Nephron progenitor cell (in vitro differentiated cells): Measurements from ENCODE around the gene LRRC10B.

Experiments used
- DNase-seq: peaks from one replicate; pipeline ENCODE4 v3.0.0; 2021
- H3K27ac Mint-ChIP-seq: 2 replicates; pipeline ENCODE4 v1.8.0; 2021; ENCODE audit warnings: mild to moderate bottlenecking, moderate library complexity, mixed read lengths
- H3K27me3 Mint-ChIP-seq: 2 replicates; pipeline ENCODE4 v1.8.0; 2021; ENCODE audit warnings: mild to moderate bottlenecking, low read depth, mixed read lengths; ENCODE audit not compliant: poor library complexity
- H3K36me3 Mint-ChIP-seq: 2 replicates; pipeline ENCODE4 v1.8.0; 2021; ENCODE audit warnings: low read depth, mixed read lengths
- H3K4me1 Mint-ChIP-seq: 2 replicates; pipeline ENCODE4 v1.8.0; 2021; ENCODE audit warnings: mixed read lengths
- H3K4me3 Mint-ChIP-seq: 2 replicates; pipeline ENCODE4 v1.8.0; 2021; ENCODE audit warnings: mild to moderate bottlenecking, moderate library complexity, mixed read lengths
- H3K9me3 Mint-ChIP-seq: 2 replicates; pipeline ENCODE4 v1.8.0; 2021; ENCODE audit warnings: mild to moderate bottlenecking, moderate library complexity, mixed read lengths
- TF ChIP-seq, protein P1 (sequence below): fragments of 200-600 bp; sonication (generic); IDR thresholded peaks from 2 replicates; pipeline ENCODE4 v1.5.0; 2021; ENCODE audit warnings: antibody characterized with exemption

The LRRC10B gene

DNA sequence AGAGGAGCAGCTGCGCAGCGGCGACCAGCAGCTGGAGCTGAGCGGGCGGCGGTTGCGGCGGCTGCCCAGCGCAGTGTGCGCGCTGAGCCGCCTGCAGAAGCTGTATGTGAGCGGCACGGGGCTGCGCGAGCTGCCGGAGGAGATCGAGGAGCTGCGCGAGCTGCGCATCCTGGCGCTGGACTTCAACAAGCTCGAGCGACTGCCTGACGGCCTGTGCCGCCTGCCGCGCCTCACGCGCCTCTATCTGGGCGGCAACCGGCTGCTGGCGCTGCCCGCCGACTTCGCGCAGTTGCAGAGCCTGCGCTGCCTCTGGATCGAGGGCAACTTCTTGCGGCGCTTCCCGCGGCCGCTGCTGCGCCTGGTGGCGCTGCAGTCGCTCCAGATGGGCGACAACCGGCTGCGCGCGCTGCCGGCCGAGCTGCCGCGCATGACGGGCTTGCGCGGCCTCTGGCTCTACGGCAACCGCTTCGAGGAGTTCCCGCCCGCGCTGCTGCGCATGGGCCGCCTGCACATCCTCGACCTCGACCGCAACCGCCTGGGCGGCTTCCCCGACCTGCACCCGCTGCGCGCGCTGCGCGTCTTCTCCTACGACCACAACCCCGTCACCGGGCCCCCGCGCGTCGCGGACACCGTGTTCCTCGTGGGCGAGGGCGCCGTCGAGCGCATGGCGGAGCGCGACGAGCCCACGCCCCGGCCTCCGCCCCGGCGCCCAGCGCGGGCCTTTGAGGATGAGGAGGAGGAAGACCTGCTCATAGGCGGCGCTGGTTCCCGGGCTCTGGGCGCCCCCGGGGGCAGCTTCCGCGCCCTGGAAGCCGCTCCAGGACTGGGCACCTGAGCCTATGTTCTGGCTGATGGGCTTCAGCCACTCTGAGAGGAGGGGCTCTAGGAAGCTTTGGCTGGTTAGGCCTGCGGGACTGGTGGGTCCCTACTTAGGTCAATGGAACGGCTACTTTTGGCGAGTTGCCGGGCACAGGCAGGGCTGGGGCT lies 787 bp downstream of the LRRC10B start:
- Mint-ChIP-seq H3K4me1 (peaks cover 74% of the 10 kb centered on the region), H3K36me3 (no peaks in the 10 kb centered on the region), H3K27me3 (peaks cover 26% of the 10 kb centered on the region), H3K27ac (no peak overlapping the region), H3K4me3 (peak overlapping the region; percentile 30), H3K9me3 (no peaks in the 10 kb centered on the region)
- TF ChIP-seq, protein P1, sequence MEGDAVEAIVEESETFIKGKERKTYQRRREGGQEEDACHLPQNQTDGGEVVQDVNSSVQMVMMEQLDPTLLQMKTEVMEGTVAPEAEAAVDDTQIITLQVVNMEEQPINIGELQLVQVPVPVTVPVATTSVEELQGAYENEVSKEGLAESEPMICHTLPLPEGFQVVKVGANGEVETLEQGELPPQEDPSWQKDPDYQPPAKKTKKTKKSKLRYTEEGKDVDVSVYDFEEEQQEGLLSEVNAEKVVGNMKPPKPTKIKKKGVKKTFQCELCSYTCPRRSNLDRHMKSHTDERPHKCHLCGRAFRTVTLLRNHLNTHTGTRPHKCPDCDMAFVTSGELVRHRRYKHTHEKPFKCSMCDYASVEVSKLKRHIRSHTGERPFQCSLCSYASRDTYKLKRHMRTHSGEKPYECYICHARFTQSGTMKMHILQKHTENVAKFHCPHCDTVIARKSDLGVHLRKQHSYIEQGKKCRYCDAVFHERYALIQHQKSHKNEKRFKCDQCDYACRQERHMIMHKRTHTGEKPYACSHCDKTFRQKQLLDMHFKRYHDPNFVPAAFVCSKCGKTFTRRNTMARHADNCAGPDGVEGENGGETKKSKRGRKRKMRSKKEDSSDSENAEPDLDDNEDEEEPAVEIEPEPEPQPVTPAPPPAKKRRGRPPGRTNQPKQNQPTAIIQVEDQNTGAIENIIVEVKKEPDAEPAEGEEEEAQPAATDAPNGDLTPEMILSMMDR, result peak; percentile 47
- peak; percentile 82 for DNase-seq

DNA sequence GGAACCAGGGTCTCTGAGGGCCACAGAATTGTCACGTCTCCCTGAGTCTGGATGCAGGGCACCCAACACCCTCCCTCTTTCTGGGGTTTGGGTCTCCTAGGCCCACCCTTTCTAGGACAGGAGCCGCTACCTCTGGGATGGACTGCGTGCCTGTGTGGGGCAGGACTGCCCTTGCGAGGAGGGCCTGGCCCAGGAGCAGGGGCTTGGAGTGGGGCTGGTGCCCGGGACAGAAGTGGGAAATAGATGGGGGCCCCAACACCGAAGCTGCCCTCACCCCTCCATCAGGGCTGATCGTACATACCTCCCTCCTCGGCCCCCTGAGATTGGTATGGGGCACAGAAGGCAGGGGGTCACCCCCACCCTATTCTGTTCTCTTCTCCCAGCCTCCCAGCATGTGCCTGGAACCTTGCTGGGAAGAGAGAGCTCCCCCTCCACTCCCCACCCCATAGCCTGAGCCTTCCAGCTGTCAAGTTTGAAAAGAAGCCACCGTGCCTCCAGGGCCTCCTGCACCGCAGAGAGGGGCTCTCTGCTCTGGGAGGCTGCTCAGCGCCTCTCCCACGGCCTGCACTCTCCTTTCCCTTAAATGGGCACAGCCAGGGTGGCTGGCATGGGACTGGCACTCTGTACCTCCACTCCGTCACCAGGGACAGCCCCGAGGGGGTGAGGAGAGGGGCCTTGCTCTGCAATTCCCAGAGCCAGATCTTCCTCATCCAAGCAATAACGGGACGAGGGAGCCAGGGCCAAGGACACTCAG lies 1.8 kb downstream of the LRRC10B start:
- TF ChIP-seq, protein P1, result no peak
- Mint-ChIP-seq H3K36me3 (no peaks in the 10 kb centered on the region), H3K9me3 (no peaks in the 10 kb centered on the region), H3K4me1 (peaks cover 74% of the 10 kb centered on the region), H3K27ac (peak overlapping the region; percentile 39), H3K27me3 (peaks cover 26% of the 10 kb centered on the region), H3K4me3 (peak overlapping the region; percentile 52)
- no peak for DNase-seq

DNA sequence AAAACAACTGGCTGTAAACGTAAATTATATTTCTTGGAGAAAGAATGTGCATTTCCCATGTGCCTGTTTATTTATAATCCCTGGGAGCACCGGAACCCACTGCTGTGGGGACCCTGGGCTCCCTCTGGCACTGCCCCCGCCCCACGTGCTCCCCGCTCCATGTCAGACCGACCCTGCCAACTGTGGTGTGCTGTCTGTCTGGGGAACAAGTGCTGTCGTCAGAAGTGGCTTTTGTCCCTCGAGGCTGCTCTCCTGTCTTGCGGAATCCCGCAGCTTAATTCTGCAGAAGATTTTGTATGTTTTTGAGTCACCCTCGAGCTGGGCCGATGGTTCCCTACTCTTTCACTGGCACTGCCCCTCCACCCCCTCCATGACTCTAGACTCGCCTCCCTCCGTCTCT lies 2.4 kb downstream of the LRRC10B start:
- Mint-ChIP-seq H3K4me1 (peaks cover 72% of the 10 kb centered on the region), H3K4me3 (peak overlapping the region; percentile 64), H3K27ac (peak overlapping the region; percentile 11), H3K27me3 (peaks cover 26% of the 10 kb centered on the region), H3K9me3 (no peaks in the 10 kb centered on the region), H3K36me3 (no peaks in the 10 kb centered on the region)
- no peak for DNase-seq
- TF ChIP-seq, protein P1, result no peak

DNA sequence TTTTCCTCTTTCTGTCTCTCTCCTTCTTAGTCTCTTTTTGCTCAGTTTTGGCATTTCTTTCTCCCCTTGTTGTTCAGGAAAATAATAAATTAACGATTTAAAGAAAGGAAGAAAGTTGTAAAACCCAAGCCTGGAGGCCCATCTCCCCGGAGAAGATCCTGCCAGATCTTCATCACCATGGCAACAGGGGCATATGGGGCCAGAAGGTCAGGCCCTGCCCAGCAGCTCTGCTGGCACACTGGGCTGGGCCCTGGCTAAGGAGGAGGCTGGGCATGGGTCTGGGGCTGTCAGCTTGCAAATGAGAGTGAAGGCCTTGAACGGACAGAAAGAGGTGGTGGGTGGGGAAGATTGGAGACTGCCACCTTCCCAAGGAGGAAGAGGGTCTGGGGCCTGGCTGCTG lies 2.8 kb downstream of the LRRC10B start:
- H3K4me1 Mint-ChIP-seq, result peaks cover 69% of the 10 kb centered on the region
- H3K9me3 Mint-ChIP-seq, result no peaks in the 10 kb centered on the region
- no peak for DNase-seq
- peak overlapping the region; percentile 64 for H3K4me3 Mint-ChIP-seq
- TF ChIP-seq, protein P1, result no peak
- no peaks in the 10 kb centered on the region for H3K36me3 Mint-ChIP-seq
- peak overlapping the region; percentile 49 for H3K27ac Mint-ChIP-seq
- H3K27me3 Mint-ChIP-seq, result peaks cover 25% of the 10 kb centered on the region

DNA sequence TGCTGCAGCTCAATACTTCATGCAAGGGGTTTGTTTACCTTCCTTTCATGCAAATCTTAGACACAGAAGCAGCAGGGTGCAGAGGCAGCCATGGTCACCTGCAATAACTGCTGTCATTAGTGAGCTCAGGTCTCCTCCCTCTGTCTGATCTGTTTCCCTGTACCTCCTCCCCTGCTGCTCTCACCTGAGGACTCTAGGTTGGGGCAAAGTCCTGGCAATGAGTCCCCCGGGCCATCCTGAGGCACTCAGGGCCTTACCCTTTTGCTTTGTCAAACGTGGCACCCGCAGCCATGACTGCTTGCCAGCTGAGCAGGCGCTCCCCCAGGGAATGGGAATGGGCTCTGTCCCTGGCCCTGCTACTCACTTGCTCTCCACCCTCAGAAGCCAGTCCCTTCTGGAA lies 3.9 kb downstream of the LRRC10B start:
- Mint-ChIP-seq H3K4me1 (peaks cover 73% of the 10 kb centered on the region), H3K9me3 (no peaks in the 10 kb centered on the region), H3K36me3 (no peaks in the 10 kb centered on the region), H3K27me3 (peaks cover 20% of the 10 kb centered on the region), H3K27ac (no peak overlapping the region), H3K4me3 (no peak overlapping the region)
- no peak for DNase-seq
- TF ChIP-seq, protein P1, result no peak
